GDM1 (cell line): ENCODE data around the gene EDN2.

Source experiments
- DNase-seq: peaks from one replicate; lab custom pipeline; 2025; lab: John Stamatoyannopoulos, UW

The EDN2 gene

GRCh38 chr1:41483001-41483850, 1.3 kb downstream of the EDN2 start:
- no peak for DNase-seq

DNA sequence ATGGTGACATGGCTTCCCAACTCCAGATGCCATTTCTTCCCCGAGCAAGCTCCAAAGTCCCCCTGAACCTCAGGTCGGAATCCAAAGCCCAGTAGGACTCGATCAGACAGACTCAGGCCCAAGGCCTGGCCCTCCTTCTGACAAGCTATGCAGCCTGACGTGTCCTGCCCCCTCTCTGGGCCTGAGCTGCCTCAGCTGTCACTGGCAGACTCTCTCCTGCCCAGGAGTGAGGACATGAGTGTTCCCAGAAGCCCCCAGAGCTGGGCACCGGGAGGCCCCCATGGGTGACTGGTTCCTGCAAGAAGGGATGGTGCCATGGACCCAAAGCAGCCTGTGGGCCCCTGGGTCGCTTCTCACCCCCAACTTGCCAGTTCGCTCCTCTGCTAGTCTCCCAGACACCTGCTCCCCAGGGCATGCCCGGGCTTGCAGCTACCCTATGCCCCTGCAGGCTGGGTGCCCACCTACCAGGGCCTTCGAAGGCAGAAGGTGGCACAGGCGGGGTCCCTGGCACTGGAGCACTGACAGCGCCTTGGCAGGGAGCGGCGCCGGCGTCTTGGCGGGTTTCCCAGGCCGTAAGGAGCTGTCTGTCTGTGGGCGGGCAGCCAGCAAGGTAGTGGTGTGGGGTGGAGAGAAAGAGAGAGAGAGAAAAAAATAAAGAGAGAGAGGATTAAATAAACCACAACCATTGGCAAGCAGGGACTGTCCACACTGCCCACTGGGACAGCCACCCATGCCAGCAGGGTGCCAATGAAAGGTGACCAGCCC, 2.3 kb downstream of the EDN2 start:
- no peak for DNase-seq

DNA sequence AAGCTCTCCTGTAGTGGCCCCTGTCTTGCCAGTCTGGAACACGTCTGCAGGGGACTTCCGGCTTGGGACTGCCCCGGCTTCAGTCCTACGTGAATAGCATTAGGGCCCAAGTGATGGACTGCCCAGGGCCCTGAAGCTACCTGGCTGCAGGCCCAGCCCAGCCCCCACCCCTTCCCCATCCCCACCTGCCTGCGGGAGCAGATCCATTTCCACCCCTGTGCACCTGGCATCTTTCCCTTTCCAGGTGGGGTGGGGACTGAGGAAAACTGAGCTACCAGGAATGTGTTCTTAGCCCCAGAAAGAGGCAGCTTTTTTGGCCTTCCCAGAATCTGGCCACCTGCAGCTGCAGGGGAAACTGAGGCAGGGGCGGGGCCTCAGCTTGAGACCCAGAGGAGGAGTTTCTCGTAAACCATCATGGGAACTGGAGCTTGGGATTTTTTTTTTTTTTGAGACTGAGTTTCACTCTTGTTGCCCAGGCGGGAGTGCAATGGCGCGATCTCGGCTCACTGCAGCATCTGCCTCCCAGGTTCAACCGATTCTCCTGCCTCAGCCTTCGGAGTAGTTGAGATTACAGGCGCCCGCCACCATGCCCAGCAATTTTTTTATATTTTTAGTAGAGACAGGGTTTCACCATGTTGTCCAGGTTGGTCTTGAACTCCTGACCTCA, 3.2 kb downstream of the EDN2 start:
- no peak for DNase-seq

DNA sequence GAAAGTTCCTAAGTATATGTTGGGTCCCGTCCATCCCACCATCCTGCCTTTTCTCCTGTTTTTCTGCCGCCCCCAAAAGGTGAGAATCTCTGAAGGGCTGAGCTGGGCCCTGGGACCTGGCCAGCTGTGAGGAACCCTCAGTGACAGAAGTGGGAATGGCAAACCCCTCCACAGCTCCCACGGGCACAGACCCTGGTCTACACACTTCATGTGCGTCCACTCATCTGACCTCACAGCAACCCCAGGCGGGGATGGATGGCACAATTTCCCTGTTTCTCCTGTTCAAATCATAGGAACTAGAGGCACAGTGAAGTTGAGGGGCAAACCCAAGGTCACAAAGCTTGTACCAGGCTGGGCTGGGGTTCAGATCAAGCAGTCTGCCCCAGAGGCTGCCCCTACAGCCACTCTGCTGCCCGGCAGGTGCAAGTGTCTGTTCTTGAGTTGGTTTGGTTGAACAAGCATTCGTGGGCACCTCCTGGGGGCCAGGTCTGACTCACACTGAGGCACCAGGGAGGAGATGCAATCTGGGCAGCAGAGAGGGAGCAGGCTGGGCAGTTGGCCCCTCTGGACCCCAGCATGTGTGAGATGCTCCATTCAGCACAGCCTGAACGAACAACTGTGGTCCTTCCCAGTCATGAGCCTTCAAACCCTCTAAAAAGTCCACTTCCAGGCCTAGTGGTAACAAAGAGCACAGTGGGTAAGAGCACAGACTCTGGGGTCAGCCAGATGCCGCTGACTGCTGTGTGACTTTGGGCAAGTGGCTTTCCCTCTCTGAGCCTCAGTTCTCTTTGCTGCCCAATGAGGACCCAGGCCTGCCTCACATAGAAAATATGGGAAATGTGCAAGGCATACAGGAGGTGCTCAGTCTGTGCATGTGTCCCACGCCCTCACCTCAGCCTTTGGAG, 4.0 kb downstream of the EDN2 start:
- DNase-seq = no peak

GRCh38 chr1:41479808-41480160, 4.7 kb downstream of the EDN2 start:
- DNase-seq = no peak

DNA sequence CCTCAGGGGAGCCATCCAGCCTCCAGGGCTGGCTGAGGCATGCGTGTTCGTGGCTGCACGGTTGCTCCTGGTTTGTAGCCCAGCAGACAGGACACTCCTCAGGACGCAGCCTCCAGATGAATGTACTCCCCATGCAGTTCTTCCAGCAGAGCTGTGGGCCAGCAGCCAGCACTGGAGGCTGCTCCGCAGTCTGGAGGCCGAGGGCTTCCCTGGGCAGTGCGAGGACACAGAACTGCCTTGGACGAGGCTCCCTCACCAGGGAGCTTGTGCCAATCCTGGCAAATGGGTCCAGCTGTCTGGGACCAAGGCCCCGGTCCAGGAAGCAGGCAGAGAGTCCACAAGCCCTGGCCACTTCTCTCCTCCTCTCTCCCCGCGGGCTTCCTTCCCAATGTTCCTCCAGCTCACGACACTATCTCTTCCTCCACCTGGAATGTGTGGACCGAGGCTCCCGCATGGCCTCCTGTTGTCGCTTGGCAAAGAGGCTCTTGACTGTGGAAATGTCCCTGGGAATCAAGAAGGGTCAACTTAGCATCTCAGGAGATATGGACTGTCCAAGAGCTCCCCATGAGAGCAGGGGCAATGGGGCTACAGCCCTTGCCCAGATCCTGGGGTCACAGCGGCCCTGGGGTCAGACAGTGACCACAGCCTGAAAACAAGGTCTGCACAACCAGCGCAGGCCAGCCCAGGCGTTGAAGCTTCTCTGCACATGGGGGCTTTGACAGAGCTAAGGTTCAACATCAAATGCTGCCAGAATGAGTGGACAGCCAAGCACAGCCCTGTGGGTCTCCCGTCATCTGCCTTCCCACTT, 5.3 kb downstream of the EDN2 start:
- no peak for DNase-seq

DNA sequence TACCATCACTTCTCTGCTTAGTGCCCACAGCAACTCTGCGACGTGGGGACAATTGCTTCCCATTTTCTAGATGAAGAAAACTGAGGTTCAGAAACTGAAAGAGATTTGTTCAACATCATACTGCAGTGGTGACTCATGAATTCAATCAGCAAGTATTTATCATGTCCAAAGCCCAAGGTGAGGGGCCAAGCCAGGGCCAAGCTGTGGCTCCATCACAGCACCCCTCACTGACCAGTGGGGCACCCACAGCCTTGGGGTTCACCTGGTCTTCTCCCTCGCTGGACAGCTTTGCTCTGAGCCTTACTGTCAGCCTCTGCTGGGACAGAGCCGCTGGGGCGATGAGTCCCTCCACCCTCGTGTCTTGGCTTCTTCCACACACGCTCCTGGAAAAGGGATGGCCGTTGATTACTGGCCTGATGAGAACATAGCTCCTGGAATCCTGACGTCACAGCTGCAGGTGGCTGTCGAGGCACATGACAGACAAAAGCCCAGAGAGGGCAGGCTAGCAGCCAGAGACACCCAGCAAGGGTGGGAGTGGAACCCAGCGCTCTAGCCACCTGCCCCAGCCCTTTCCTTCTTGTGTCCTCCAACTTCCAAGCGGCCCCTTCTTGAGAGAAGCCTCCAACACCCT, 6.2 kb downstream of the EDN2 start:
- DNase-seq = no peak

DNA sequence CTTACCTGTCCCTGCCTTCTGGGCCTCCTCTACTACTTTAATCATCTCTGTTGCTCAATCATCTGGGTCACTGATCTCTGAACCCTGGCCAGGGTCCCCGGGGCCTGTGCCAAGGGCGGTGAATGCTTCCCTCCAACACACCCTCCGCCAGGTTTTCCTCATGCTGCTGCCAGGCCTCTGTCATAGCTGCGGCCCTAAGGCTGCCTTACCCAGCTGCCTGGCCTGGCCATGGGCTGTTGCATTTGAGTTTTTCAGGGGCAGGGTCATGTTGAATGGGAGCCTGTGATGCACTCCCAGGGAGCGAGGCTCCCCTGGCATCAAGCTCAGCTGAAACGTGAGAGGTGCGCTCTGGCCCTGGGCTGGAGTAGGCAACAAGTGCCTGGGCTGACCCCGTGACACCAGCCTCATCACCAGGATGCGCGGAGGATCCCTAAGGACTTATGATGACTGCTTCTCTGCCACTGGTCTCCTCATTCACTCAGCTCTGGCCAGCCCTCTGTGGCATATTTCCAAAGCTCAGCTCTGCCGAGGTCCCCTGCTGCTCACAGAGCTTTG, 7.6 kb downstream of the EDN2 start:
- no peak for DNase-seq

- DNase-seq = no peak
Observed at GRCh38 chr1:41475859-41476567, 8.5 kb downstream of the EDN2 start.

- DNase-seq = no peak
Observed at GRCh38 chr1:41475346-41475745, 9.1 kb downstream of the EDN2 start.

- no peak for DNase-seq
Observed at GRCh38 chr1:41474490-41475271, 9.8 kb downstream of the EDN2 start.

GRCh38 chr1:41473738-41474362, 10.6 kb downstream of the EDN2 start:
- DNase-seq = no peak

DNA sequence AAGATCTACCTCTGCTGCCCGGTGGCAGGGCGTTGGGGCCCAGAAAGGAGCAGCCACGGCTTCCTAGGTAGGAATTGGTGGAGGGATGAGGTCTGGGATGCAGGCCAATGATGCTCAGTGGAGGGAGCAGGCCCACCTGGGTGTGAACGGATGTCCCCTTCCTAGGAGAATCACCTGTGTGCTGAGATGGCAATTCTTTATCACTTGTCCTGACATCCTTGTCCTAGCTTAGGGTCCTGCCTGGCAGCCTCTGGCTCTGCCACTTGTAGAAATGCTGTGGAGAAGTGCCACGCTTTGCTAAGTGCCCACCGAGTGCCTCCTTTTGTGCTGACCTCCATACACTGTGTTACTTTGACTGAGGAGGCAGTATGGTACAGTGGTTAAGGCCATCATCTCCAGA, 12.8 kb downstream of the EDN2 start:
- DNase-seq = no peak

DNA sequence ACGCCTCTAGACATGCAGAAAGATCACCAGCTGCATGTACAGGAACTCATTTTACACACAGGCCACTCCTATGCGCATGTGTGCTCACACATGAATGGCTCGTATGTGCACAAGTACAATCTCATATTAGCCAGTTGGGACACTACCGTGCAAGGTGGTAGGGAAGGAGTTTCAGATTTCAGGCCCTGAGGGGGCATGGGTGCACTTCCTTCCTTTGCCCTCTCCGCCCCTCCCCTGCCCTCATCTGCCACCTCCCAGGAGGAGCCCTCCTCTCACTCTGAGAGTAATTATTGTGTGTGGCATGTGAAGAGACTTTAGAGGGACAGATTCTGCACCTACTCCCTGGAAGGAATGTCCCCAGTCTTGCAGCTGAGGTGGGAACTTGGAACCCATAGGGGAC, 14.8 kb downstream of the EDN2 start:
- no peak for DNase-seq

GRCh38 chr1:41468122-41468762, 16.2 kb downstream of the EDN2 start:
- DNase-seq = no peak

DNA sequence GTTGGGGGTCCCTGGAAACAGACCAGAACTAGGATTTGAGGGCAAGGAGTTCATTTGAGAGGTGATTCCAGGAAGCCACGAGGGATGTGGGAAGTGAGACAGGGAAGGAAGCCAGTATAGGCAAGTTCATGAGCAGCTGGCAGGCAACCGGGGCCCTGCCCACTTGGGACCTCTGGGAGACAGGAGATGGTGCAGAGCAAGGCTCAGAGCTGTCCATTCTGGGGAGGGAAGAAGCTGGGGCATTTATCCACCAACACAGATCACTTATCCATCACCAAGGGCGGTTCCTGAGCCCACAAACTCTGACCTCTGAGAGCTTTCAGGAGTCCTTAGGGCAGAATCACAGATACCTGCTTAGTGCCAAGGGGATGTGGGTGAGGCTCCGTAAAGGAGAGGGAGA, 16.8 kb downstream of the EDN2 start:
- no peak for DNase-seq

GRCh38 chr1:41466146-41466545, 18.3 kb downstream of the EDN2 start:
- no peak for DNase-seq

- DNase-seq = no peak
Observed at GRCh38 chr1:41465741-41466140, 18.7 kb downstream of the EDN2 start.
